Fibroblast of lung (primary cell): ENCODE measurements around the gene SYNE1. TPM values are rescaled to one million over a fixed set of nuclear protein-coding genes. Genes with fewer than 3 reads are reported as not detected.
A peak's percentile ranks its signal among the peaks of the same experiment; 100 is the strongest.

Source experiments
- DNase-seq, 2 donors: peaks; one replicate each; pipeline versions ENCODE4 v3.0.0 to v3.0.0-alpha.2; 2010; ENCODE audit warnings: low read depth in 2 of 2
- H2AFZ ChIP-seq: 2 replicates; pipeline ENCODE4 v1.5.1; 2012; ENCODE audit warnings: low read length, control low read depth, inconsistent platforms
- H3K27ac ChIP-seq: 2 replicates; pipeline ENCODE4 v1.5.1; 2011; ENCODE audit warnings: low read length, control low read depth; ENCODE audit not compliant: insufficient read depth
- H3K27me3 ChIP-seq: 2 replicates; pipeline ENCODE4 v1.5.1; 2011; ENCODE audit warnings: mild to moderate bottlenecking, low read length; ENCODE audit not compliant: control insufficient read depth, insufficient read depth
- H3K36me3 ChIP-seq: 2 replicates; pipeline ENCODE4 v1.5.1; 2011; ENCODE audit warnings: low read length; ENCODE audit not compliant: control insufficient read depth, insufficient read depth
- H3K4me1 ChIP-seq: 2 replicates; pipeline ENCODE4 v1.5.1; 2011; ENCODE audit warnings: low read length; ENCODE audit not compliant: control insufficient read depth, insufficient read depth; ENCODE audit errors: extremely low read depth
- H3K4me2 ChIP-seq: 2 replicates; pipeline ENCODE4 v1.5.1; 2011; ENCODE audit warnings: low read length, control low read depth; ENCODE audit not compliant: insufficient read depth; ENCODE audit errors: extremely low read depth
- H3K4me3 ChIP-seq, 4 experiments: fragments of 200-600 bp in 1 of 4; sonication (generic) in 1 of 4; replicated peaks in 1 of 4; 2 replicates each; pipeline ENCODE4 v1.5.1; 2011 to 2016; ENCODE audit warnings: low read length in 4 of 4, low read depth in 3 of 4, mild to moderate bottlenecking in 3 of 4, control low read depth in 2 of 4, inconsistent platforms in 1 of 4, mixed read lengths in 1 of 4; ENCODE audit not compliant: insufficient read depth in 1 of 4; ENCODE audit errors: control extremely low read depth in 1 of 4
- H3K79me2 ChIP-seq: 2 replicates; pipeline ENCODE4 v1.5.1; 2012; ENCODE audit warnings: mild to moderate bottlenecking, low read length, inconsistent platforms; ENCODE audit not compliant: control insufficient read depth, insufficient read depth
- H3K9ac ChIP-seq: 2 replicates; pipeline ENCODE4 v1.5.1; 2011; ENCODE audit warnings: mild to moderate bottlenecking, low read length, control low read depth; ENCODE audit not compliant: insufficient read depth
- H3K9me3 ChIP-seq: 2 replicates; pipeline ENCODE4 v1.5.1; 2012; ENCODE audit warnings: low read depth, low read length; ENCODE audit not compliant: control insufficient read depth, insufficient read depth
- H4K20me1 ChIP-seq: 2 replicates; pipeline ENCODE4 v1.5.1; 2011; ENCODE audit warnings: low read length; ENCODE audit not compliant: control insufficient read depth, insufficient read depth; ENCODE audit errors: extremely low read depth
- CTCF ChIP-seq, 2 donors: IDR thresholded peaks in 1 of 2; conservative IDR thresholded peaks in 1 of 2; 1 replicate in 1 of 2; 2 replicates in 1 of 2; pipeline ENCODE4 v1.5.1; 2011 to 2012; ENCODE audit warnings: low read length in 2 of 2, control low read depth in 1 of 2, inconsistent platforms in 1 of 2, low read depth in 1 of 2, mild to moderate bottlenecking in 1 of 2
- EZH2 ChIP-seq: IDR thresholded peaks from 2 replicates; pipeline ENCODE4 v1.5.1; 2012; ENCODE audit warnings: low read length, control low read depth, mild to moderate bottlenecking; ENCODE audit errors: missing control alignments
- polyA plus RNA-seq, 2 donors: library from polyadenylated mRNA; depleted of rRNA in 1 of 2; stranded (reverse) in 1 of 2; unstranded in 1 of 2; fragments of >200 nt; gene quantifications; 2 replicates each; pipeline ENCODE4 v1.2.1, GENCODE V29; 2011 to 2012; ENCODE audit warnings: missing spikeins in 1 of 2
- total RNA-seq: library from RNA; depleted of rRNA; stranded (reverse); fragments of >200 nt; gene quantifications from 2 replicates; pipeline ENCODE4 v1.2.1, GENCODE V29; 2014

SYNE1 gene
- total and polyA plus RNA-seq, 2 donors (not counting 1 experiment from before 2014, with no cell fraction given), result 21.7 to 219 TPM

GRCh38 chr6:152572338-152573088 lies 64.6 kb downstream of the SYNE1 start:
- no peak overlapping the region for H3K9ac ChIP-seq
- H3K9me3 ChIP-seq, result no peaks in the 10 kb centered on the region
- H3K79me2 ChIP-seq, result no peaks in the 10 kb centered on the region
- H3K27ac ChIP-seq, result peak overlapping the region; percentile 10
- peak overlapping the region; percentile 42 for H3K4me2 ChIP-seq
- peaks cover 2% of the 10 kb centered on the region for H3K4me1 ChIP-seq
- no peaks in the 10 kb centered on the region for H4K20me1 ChIP-seq
- TF ChIP-seq CTCF (conservative IDR thresholded peaks at IDR 0.05 in 1 of 2, IDR thresholded peaks at IDR 0.05 in 1 of 2; ENCODE audit: low read depth in 1 of 2, low read length in 2 of 2) (peak in 1 of 2 donors; percentile 5), EZH2 (no peak)
- no peak overlapping the region for H3K4me3 ChIP-seq
- H3K27me3 ChIP-seq, result no peaks in the 10 kb centered on the region
- peak; percentile 3 to 38 for DNase-seq
- no peaks in the 10 kb centered on the region for H3K36me3 ChIP-seq
- H2AFZ ChIP-seq, result no peak overlapping the region

DNA sequence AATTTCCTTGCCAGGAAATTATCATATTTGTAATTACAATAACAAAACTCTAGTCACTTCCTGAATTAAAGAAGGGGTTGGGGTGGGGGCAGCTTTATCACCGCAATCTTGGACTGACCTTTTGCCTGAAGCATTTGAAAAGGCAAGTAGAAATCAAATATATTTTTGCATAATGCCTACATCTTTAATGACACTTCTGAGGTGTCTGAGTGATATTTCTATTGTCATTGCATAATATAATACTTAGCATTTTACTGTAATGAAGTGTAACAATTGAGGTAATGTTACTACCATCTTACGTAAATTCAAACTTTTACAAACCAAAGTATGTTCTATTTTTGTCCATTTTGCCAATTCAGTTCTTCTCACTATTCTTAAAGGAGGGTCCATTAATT lies 65.2 kb downstream of the SYNE1 start:
- no peaks in the 10 kb centered on the region for H3K9me3 ChIP-seq
- H3K27ac ChIP-seq, result no peak overlapping the region
- H3K36me3 ChIP-seq, result no peaks in the 10 kb centered on the region
- H4K20me1 ChIP-seq, result no peaks in the 10 kb centered on the region
- no peak overlapping the region for H3K4me3 ChIP-seq
- no peaks in the 10 kb centered on the region for H3K79me2 ChIP-seq
- no peak for TF ChIP-seq EZH2
- no peak for TF ChIP-seq CTCF (conservative IDR thresholded peaks at IDR 0.05 in 1 of 2, IDR thresholded peaks at IDR 0.05 in 1 of 2; ENCODE audit: low read depth in 1 of 2, low read length in 2 of 2)
- H3K4me1 ChIP-seq, result peaks cover 2% of the 10 kb centered on the region
- no peak for DNase-seq
- no peak overlapping the region for H2AFZ ChIP-seq
- H3K9ac ChIP-seq, result no peak overlapping the region
- H3K4me2 ChIP-seq, result no peak overlapping the region
- no peaks in the 10 kb centered on the region for H3K27me3 ChIP-seq

- H3K4me3 ChIP-seq, result no peak overlapping the region
- DNase-seq, result no peak
- peaks cover 2% of the 10 kb centered on the region for H3K4me1 ChIP-seq
- H3K27ac ChIP-seq, result no peak overlapping the region
- no peak overlapping the region for H2AFZ ChIP-seq
- TF ChIP-seq CTCF (conservative IDR thresholded peaks at IDR 0.05 in 1 of 2, IDR thresholded peaks at IDR 0.05 in 1 of 2; ENCODE audit: low read depth in 1 of 2, low read length in 2 of 2), result no peak
- TF ChIP-seq EZH2, result no peak
- H4K20me1 ChIP-seq, result no peaks in the 10 kb centered on the region
- H3K4me2 ChIP-seq, result no peak overlapping the region
- no peaks in the 10 kb centered on the region for H3K9me3 ChIP-seq
- no peaks in the 10 kb centered on the region for H3K79me2 ChIP-seq
- H3K27me3 ChIP-seq, result no peaks in the 10 kb centered on the region
- H3K9ac ChIP-seq, result no peak overlapping the region
- H3K36me3 ChIP-seq, result no peaks in the 10 kb centered on the region
Observed at GRCh38 chr6:152571089-152571488, 66.1 kb downstream of the SYNE1 start.
